Activated B cell treated with CpG ODN at 0.5 μM for 24 hours (primary cell): ENCODE measurements around the gene ERGIC1. TPM values are rescaled to one million over a fixed set of nuclear protein-coding genes. Genes with fewer than 3 reads are reported as not detected.

ENCODE experiments used
- ATAC-seq: fragments of 200-7000 bp; cut with Tn5 transposase; one replicate; pipeline ENCODE4 v1.10.0; 2021; ENCODE audit warnings: low read depth, mild to moderate bottlenecking, moderate library complexity
- CTCF ChIA-PET: fragments of 350-600 bp; sonication (Branson Sonifier 250); formaldehyde crosslinking; loops from one replicate; lab custom pipeline; 2021; ENCODE audit warnings: antibody characterized with exemption; lab: Charles Lee
- POLR2A ChIA-PET: fragments of 350-600 bp; sonication (Branson Sonifier 250); formaldehyde crosslinking; loops from one replicate; lab custom pipeline; 2021; ENCODE audit warnings: antibody characterized with exemption; lab: Charles Lee
- DNase-seq: peaks from one replicate; pipeline ENCODE4 v3.0.0; 2022
- H3K27ac Mint-ChIP-seq: one replicate; pipeline ENCODE4 v1.8.0; 2020; ENCODE audit warnings: mixed read lengths
- H3K27me3 Mint-ChIP-seq: one replicate; pipeline ENCODE4 v1.8.0; 2021; ENCODE audit warnings: mixed read lengths
- H3K36me3 Mint-ChIP-seq: one replicate; pipeline ENCODE4 v1.8.0; 2021; ENCODE audit warnings: low read depth, mixed read lengths
- H3K4me1 Mint-ChIP-seq: one replicate; pipeline ENCODE4 v1.8.0; 2021; ENCODE audit warnings: mixed read lengths
- H3K4me3 Mint-ChIP-seq: one replicate; pipeline ENCODE4 v1.8.0; 2020; ENCODE audit warnings: mild to moderate bottlenecking, mixed read lengths
- H3K9me3 Mint-ChIP-seq: one replicate; pipeline ENCODE4 v1.8.0; 2020; ENCODE audit warnings: mixed read lengths
- intact Hi-C: fragments of 100-400 bp; cut with micrococcal nuclease; formaldehyde crosslinking; loops from one replicate; pipeline ENCODE4 v1.15.1; 2024
- total RNA-seq: library from RNA; stranded (reverse); gene quantifications from 2 replicates; pipeline ENCODE4 v1.2.3, GENCODE V29; 2022
- TF ChIP-seq, protein P1 (sequence below): fragments of 200-600 bp; IDR thresholded peaks from one replicate; pipeline ENCODE4 v1.8.0; 2022; ENCODE audit warnings: antibody characterized with exemption, mild to moderate bottlenecking

Gene ERGIC1
- total RNA-seq, 1 donor from 2014 or later = 72.5 TPM

DNA sequence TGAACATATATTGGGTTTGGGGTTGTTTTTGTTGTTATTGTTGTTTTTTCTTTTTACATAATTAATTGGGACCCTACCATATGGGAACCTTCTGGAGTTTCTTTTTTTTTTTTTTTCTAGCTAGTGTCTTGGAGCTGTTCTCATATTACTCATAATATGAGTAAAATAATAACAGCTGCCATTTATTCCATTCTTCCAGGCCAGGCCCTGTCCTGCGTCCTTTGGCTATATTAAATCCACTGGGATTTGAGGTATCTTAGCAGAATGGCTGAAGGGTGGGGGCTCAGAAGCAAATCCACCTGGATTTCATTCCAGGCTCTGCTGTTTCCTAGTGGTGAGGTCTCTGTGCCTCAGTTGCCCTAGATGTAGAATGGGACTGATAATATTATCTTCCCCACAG is 77.9 kb downstream of the ERGIC1 start:
- no peak overlapping the region for H3K4me3 Mint-ChIP-seq
- H3K27me3 Mint-ChIP-seq = no peaks in the 10 kb centered on the region
- intact Hi-C loops = loop anchor here (1.0 to 5.0 kb wide), 4 partner anchors 20 to 196 kb away; no protein-coding TSS in a partner anchor
- CTCF ChIA-PET = interaction anchor here (1.3 to 1.8 kb wide), 3 partner anchors 21 to 199 kb away, joined by 6 to 7 read pairs (median 6); no protein-coding TSS in a partner anchor
- no peak for ATAC-seq
- TF ChIP-seq, protein P1, sequence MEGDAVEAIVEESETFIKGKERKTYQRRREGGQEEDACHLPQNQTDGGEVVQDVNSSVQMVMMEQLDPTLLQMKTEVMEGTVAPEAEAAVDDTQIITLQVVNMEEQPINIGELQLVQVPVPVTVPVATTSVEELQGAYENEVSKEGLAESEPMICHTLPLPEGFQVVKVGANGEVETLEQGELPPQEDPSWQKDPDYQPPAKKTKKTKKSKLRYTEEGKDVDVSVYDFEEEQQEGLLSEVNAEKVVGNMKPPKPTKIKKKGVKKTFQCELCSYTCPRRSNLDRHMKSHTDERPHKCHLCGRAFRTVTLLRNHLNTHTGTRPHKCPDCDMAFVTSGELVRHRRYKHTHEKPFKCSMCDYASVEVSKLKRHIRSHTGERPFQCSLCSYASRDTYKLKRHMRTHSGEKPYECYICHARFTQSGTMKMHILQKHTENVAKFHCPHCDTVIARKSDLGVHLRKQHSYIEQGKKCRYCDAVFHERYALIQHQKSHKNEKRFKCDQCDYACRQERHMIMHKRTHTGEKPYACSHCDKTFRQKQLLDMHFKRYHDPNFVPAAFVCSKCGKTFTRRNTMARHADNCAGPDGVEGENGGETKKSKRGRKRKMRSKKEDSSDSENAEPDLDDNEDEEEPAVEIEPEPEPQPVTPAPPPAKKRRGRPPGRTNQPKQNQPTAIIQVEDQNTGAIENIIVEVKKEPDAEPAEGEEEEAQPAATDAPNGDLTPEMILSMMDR = no peak
- no peak overlapping the region for H3K27ac Mint-ChIP-seq
- no peak for DNase-seq
- peaks cover 44% of the 10 kb centered on the region for H3K36me3 Mint-ChIP-seq
- POLR2A ChIA-PET = interaction anchor here (0.6 to 3.0 kb wide), 2 partner anchors 141 to 178 kb away, joined by 5 to 17 read pairs; partner anchors contain the start of gene DUSP1
- no peaks in the 10 kb centered on the region for H3K9me3 Mint-ChIP-seq
- peaks cover 22% of the 10 kb centered on the region for H3K4me1 Mint-ChIP-seq

- no peaks in the 10 kb centered on the region for H3K9me3 Mint-ChIP-seq
- TF ChIP-seq, protein P1 = no peak
- intact Hi-C loops = loop anchor here (5.0 kb wide), 1 partner anchor 61 kb away; no protein-coding TSS in a partner anchor
- DNase-seq (no peak), ATAC-seq (no peak)
- H3K36me3 Mint-ChIP-seq = peaks cover 52% of the 10 kb centered on the region
- no peaks in the 10 kb centered on the region for H3K27me3 Mint-ChIP-seq
- ChIA-PET POLR2A (no interaction called here), CTCF (no interaction called here)
- peaks cover 24% of the 10 kb centered on the region for H3K4me1 Mint-ChIP-seq
- no peak overlapping the region for H3K4me3 Mint-ChIP-seq
- H3K27ac Mint-ChIP-seq = no peak overlapping the region
Observed at GRCh38 chr5:172913117-172913850, 79.2 kb downstream of the ERGIC1 start.

GRCh38 chr5:172915514-172915913 is 81.5 kb downstream of the ERGIC1 start:
- Mint-ChIP-seq H3K4me1 (peaks cover 29% of the 10 kb centered on the region), H3K9me3 (no peaks in the 10 kb centered on the region), H3K36me3 (peaks cover 64% of the 10 kb centered on the region), H3K27me3 (no peaks in the 10 kb centered on the region), H3K27ac (no peak overlapping the region), H3K4me3 (no peak overlapping the region)
- intact Hi-C loops = loop anchor here (5.0 kb wide), 1 partner anchor 33 kb away; no protein-coding TSS in a partner anchor
- ChIA-PET POLR2A (no interaction called here), CTCF (interaction anchor here (1.2 kb wide), 1 partner anchor 16 kb away, joined by 5 read pairs; no protein-coding TSS in a partner anchor)
- no peak for ATAC-seq
- DNase-seq = no peak
- TF ChIP-seq, protein P1 = no peak

DNA sequence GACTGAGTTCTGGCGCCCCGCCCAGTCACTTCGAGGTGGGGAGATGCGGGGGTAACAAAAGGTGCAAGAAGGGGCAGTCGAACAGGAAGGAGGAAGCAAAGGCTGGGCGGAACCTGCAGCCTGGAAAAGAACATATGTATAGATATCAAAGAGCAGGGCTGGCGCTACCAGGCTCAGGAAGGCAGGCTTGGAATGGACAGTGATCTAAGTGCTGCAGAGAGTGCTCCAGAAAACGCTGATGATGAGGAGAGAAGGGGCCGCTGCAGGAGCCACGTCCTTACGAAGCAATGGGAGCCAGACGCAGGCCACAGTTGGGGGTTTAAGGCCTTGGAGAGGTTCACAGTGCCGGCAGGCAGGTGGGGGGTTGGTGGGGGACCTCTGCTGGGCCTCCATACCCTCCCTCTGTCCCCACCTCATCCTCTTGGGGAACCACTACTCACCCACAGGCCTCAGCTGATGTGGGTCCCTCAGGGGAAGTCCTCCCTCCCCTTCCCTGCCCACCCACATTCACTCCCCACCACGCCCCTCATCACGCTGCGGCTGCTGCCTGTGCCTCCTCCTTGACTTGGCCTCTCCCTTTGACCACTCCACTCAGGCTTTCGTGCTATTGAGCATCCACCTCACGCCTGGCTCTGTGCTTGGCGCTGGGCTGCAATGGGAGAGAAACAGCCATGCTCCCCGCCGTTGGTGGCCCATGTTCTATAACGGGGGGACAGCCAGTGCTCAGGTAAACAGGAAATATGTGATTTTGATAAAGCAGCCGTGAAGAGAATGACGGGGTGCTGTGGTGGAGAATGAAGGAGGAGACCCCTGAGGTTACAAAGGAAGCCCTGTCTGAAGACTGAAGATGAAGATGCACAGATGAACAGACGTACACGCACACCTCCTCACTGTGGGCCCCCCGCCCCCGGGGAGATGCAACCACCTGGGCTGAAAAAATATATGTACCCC is 84.6 kb downstream of the ERGIC1 start:
- intact Hi-C loops = loop anchor here (5.0 kb wide), 1 partner anchor 36 kb away; no protein-coding TSS in a partner anchor
- Mint-ChIP-seq H3K9me3 (no peaks in the 10 kb centered on the region), H3K27me3 (no peaks in the 10 kb centered on the region), H3K4me3 (peak overlapping the region; percentile 13), H3K27ac (peak overlapping the region; percentile 27), H3K4me1 (peaks cover 13% of the 10 kb centered on the region), H3K36me3 (peaks cover 76% of the 10 kb centered on the region)
- DNase-seq (no peak), ATAC-seq (peak; percentile 56)
- ChIA-PET CTCF (no interaction called here), POLR2A (no interaction called here)
- TF ChIP-seq, protein P1 = no peak
